GM18520 (cell line): Measurements from ENCODE around the gene EDC3.

Source experiments
- ATAC-seq: cut with Tn5 transposase; IDR thresholded peaks from one replicate; pipeline ENCODE4 v1.9.1; 2021; ENCODE audit not compliant: unreplicated experiment

EDC3 gene

GRCh38 chr15:74626752-74627692 lies 68.8 kb downstream of the EDC3 start:
- ATAC-seq, result peak; percentile 31

GRCh38 chr15:74626336-74626735 lies 69.5 kb downstream of the EDC3 start:
- no peak for ATAC-seq

GRCh38 chr15:74625693-74626092 lies 70.1 kb downstream of the EDC3 start:
- ATAC-seq, result no peak

GRCh38 chr15:74624020-74624602 lies 71.7 kb downstream of the EDC3 start:
- no peak for ATAC-seq

GRCh38 chr15:74622758-74623157 lies 73.1 kb downstream of the EDC3 start:
- no peak for ATAC-seq

GRCh38 chr15:74621936-74622335 lies 73.9 kb downstream of the EDC3 start:
- no peak for ATAC-seq

GRCh38 chr15:74621546-74621920 lies 74.3 kb downstream of the EDC3 start:
- no peak for ATAC-seq

- ATAC-seq, result no peak
Observed at GRCh38 chr15:74620636-74621545, 74.9 kb downstream of the EDC3 start.

GRCh38 chr15:74619916-74620635 lies 75.7 kb downstream of the EDC3 start:
- ATAC-seq, result no peak

GRCh38 chr15:74618841-74619596 lies 76.8 kb downstream of the EDC3 start:
- no peak for ATAC-seq

- ATAC-seq, result no peak
Observed at GRCh38 chr15:74616996-74617395, 78.8 kb downstream of the EDC3 start.

GRCh38 chr15:74616366-74616939 lies 79.4 kb downstream of the EDC3 start:
- no peak for ATAC-seq

- peak; percentile 71 for ATAC-seq
Observed at GRCh38 chr15:74615508-74616365, 80.1 kb downstream of the EDC3 start, which contains the start of gene CLK3. Gene CLK3, plus strand, starts transcription at chr15:74615836. Its CDS starts 3,361 bp downstream, at chr15:74619197.

- ATAC-seq, result peak; percentile 45
Observed at GRCh38 chr15:74614744-74615507, 80.9 kb downstream of the EDC3 start.

GRCh38 chr15:74613953-74614743 lies 81.7 kb downstream of the EDC3 start:
- no peak for ATAC-seq

GRCh38 chr15:74613089-74613952 lies 82.5 kb downstream of the EDC3 start:
- no peak for ATAC-seq
